COLO668 (cell line): Measurements from ENCODE around the gene ELF1.

Experiments
- DNase-seq: peaks from one replicate; lab custom pipeline; 2025; ENCODE audit not compliant: unreplicated experiment; lab: John Stamatoyannopoulos, UW

The ELF1 gene

DNA sequence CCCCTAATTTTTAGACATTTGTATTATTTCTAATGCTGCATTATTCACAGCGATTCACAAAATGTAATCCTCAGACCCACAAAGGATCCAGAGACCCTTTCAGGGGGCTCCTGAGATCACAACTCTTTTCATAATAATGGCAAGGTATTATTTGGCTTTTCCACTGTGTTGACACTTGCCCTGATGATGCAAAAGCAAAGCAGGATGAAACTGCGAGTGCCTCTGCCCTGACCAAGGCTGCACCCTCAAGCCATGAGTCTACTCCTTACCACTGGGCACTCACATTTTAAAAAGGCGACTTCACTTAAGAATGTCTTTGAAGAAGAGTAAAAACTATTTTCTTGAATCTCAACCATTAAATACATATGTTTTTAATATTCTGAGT lies 11.4 kb downstream of the ELF1 start:
- no peak for DNase-seq

DNA sequence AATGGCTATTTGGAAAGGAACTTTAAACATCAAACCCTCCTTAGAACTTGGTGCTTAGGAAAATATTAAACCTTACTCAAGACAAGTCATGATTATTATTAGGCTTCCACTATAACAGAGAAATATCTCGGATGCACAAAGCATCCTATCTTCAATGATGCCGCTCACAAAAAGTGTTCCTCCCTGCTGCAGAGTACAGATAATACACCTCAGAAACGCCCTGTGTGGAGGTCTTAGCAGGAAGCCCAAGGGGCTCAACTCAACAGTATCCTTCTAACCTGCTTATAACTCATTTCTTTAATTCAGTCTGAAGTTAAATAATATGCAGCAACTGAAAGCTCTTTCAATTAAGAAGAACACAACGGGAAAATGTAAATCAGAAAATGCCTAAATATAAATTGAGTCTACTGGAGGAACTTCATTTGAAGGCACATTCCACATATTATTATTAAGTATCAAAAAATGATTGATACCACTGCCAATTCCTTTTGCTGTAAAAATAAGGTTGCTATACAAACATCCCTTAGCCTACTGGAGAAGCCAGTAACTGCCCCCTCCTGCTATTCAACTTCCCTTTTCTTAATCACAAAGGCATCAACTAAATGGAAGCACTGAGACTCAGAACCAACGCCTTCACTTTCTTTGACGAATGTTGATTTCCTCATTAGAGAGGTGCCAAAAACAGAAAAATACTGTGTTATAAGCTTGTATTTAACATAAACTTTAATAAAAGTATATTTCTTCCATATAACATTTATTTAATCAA lies 12.0 kb downstream of the ELF1 start:
- no peak for DNase-seq

DNA sequence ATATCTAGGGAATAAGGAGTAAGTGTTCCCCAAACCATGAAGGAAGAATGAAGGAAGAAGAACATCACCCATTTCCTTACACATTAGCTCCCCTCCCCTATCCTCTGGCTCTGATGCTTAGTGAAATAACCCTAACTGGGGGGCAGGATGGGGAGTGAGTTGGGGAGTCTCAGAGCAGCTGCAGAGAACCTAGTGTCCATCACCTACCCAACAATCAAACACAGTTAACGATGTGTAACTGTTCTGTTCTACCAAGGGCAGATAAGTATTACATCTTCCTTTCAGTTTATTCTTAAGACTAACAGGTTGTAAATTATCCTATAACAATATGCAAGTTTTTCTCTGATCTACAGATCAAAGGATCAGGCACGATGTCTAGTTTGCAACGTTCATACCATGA lies 12.8 kb downstream of the ELF1 start:
- no peak for DNase-seq

DNA sequence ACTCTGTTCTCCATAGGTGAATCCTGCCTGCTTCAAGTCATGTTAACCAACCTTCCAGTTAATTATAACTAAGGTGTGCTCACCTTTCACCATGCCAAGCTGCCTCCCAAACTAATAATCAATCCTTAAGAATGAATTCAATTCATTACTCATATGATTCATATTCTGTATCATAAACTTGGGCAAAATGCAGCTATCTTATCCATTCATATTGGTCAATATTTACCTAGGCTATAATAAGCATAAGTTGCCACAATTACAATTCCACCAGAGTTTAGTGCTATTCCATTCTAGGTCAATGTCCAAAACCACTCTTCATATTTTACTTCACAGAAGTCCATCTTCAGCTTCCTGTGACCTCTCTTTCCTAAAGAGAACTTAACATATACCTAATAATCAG lies 13.4 kb downstream of the ELF1 start:
- DNase-seq: no peak

DNA sequence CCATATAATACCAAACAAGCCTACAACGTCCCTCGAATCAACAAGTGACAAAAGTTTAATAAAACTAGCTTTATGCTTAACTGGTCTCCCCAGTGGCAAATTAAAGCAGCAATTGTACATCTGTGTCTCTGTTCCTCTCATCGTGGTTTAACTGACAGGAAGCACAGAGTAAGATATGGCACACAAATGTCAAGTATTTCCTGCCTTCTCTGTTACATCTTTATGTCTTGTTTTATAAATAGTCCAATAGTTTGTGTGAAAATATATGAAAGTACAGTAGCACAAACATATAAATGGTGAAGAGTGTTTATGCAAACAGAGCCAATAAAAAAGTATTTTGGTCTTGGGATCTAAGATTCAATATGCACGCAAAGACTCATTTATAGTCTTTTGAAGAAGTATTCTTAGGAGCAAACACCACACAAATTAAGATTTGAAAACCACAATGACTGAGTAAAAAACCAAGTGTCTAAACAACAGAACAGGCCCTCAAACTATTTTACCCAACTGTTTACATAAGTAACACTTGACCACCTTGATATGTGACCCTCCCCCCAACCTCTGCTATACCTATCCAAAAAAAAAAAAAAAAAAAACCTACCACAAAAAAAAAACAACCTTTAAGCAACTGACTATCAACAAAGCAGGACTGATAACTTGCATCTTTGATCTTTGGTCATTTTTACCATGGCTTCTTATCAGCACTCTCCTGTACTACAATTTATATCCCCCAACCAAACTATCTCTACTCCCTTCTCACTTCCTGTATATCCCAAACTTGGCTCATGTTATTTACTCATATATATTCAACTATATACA lies 14.0 kb downstream of the ELF1 start:
- DNase-seq: no peak

DNA sequence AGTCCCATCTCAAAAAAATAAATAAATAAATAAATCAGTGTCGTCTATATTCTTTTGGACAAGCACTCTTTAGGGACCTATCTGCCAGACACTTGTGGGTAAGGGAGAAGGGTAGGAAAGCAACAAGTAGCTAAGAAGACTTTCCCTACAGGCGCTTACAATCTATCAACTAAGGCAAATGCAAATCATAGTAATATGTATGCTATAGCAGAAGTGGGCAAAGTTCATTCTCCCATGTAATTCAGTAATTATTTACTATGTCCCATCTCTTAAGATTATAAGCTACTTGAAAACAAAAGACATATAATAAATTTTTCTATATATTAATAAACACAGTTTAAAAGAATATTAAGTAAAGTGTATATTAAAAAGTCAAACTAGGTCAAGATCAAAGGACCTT lies 16.5 kb downstream of the ELF1 start:
- no peak for DNase-seq

DNA sequence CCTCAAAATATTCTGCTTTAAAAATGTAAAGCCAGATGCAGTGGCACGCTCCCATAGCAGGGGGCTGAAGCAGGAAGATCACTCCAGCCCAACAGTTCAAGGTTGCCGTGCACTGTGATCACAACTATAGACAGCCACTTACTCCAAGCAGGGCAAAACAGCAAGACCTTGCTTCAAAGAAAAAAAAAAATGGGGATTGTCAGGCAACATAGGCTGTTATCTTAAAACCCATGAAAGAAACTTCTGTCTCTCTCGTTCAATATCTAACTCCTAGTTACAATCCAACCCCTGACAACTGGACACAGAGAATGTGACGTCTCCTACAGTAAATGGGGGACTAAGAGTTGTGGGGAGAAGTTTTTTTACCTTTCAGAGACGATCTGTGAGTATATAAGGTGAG lies 17.4 kb downstream of the ELF1 start:
- no peak for DNase-seq

DNA sequence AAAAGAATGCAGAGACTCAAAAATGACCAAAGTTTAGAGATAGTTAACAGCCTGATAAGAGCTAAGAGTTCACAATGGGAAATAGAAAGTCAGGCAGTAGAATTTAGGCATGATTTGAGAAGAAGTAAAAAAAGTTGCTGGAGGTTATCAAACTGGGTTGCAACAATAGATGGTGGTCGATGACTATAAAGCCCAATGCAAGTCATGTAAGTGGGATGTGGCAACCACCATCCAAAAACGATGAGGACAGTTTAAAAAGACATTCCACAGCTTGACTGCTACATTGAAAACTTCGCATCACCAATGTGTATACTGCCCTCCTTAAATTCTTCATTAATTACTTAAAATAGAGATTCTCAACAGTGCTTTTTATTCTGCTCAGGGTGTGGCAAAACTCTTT lies 19.7 kb downstream of the ELF1 start:
- no peak for DNase-seq

DNA sequence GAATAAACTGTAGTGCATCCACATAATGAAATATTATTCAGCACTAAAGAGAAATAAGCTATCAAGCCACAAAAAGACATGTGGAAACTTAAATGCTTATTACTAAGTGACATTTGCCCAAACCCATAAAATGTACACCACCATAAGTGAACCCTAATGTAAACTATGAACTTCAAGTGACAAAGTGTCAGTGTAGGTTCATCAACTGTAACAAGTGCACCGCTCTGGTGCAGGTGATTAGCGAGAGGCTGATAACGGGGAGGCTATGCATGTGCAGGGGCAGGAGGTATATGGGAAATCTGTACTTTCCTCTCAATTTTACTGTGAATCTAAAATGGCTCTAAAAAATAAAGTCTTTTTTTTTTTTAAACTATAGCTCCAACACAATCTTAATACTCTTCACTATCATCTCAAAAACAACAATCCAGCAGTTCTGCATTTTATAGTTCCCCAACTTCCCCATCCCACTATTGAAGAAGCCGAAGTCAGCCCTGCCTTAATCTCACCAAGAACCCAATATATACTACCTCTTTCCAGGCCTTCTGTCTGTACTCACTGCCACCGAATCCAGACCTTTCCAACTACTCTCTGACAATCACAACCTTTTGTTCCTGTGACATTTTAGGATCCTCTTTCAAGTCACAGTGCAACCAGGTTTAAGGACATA lies 22.6 kb downstream of the ELF1 start:
- no peak for DNase-seq

DNA sequence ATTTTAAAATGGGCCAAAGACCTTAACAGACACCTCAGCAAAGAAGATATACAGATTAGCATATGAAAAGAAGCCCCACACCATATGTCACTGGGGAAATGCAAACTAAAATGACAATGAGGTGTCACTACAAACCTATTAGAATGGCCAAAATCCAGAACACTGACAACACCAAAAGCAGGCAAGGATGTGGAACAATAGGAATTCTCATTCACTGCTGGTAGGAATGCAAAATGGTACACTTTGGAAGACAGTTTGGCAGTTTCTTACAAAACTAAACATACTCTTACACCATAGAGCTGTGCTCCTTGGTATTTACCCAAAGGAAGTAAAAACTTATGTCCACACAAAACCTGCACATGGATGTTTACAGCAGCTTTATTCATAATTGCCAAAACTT lies 23.1 kb downstream of the ELF1 start:
- no peak for DNase-seq

DNA sequence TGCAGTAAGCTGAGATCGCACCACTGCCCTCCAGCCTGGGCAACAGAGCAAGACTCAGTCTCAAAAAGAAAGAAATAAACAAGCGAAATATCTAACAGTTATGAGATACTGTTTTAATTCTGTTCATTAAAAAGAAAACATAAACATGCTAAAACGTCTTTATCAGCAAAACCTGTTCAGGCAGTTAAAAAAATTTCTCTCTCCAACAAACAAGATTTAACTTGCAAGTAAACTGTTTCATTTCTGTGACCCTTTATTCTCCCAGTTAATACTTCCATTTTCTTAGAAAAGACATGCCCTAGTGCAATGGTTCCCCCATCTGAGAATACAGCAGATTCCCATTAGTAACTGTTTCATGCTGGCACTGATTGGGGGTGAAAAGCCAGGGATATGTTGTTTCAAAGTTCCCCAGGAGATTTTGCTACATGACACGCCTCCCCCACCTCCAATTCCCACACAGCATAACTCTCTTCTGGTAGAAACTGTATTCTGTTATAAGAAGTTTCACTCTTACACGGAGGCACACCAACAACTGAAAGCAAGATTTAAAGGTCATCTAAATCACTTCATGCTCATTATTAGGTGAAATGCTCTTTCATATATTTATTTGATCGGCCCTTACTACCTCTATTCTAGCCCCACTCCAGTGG lies 24.4 kb downstream of the ELF1 start:
- no peak for DNase-seq

DNA sequence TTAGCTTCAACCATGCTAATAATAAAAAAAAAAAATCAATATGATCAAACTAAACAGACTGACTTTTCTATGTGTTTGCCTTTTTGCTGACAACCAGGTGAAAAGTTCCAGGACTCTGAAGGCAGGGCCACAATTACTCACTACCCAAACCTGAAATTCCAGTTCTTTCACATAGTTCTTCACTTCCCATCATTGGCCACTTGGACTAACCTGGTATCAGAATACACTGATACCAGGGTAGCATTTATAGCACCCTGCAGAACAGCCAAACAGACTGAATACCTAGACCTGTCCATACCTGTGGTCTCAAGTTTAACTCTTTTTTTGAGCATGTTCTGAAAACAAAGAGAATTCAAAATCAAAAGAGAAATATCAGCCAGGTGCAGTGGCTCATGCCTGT lies 25.1 kb downstream of the ELF1 start:
- DNase-seq: peak; percentile 70

DNA sequence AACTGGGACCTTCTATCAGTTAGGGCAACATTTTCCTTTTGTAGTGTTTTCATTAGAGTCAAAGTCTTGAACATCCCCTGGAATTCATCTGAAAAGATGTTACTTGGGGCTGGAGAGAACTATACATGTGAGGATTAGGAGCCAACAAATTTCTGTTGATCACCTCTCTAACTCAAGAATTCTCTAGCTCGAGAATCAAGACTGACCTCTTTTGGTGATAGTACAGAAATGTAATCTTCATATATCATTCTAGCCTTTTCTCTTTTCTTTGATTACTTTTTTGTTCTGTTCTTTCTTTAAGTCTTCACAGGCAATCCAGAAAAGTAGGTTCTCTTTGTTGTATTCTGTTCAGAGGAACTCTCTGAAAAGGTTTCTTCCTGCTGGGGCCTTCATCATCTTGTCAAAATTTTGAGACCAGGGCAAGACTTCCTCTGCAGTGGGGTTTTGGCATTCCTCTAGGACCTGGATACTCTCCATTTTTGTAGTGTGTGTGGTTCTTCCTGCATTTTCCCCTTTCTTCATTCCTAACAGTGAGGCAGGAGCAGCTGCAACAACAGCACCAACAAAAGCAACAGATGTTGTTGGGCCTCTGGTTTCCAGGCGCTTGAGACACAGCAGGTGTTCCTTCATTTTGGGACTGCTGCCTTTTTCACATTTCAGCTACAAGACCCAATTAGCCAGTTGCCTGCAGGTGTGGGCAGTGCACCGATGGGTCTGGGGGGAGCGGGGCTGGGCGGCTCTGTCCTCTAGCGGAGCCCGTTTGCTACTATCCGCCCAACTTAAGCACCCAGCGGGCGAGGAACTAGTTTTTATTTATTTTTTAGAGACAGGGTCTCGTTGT lies 26.2 kb downstream of the ELF1 start:
- DNase-seq: peak; percentile 93

DNA sequence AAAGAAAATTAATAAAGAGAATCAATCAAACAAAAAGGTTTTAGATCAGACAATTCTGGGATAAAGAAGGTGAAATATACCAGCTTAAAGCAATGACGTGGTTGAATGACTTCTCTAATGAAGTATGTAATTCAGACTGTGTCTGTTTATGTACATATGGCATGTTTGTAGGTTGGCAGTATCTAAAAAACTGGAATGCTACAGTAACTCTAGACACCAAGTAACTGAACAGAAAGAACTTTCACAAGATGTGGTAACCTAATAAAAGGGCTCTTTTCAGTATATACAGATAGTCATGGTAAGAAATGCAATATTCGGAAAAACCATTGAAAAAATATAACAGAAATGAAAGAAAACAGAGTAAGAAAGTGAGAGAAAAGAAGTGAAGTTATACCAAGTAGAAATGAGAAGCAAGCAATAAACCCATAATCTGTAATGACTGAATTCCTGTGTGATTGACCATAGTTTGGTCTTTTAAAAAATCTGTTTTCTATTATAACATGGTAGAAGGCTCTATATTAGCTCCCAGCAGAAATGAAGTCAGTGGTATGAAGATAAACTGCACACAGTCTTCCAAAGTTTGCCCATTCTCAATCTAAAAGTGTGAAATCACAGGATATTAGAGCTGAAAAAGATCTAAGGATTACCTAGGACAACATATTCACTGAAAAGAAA lies 31.4 kb downstream of the ELF1 start:
- DNase-seq: no peak

DNA sequence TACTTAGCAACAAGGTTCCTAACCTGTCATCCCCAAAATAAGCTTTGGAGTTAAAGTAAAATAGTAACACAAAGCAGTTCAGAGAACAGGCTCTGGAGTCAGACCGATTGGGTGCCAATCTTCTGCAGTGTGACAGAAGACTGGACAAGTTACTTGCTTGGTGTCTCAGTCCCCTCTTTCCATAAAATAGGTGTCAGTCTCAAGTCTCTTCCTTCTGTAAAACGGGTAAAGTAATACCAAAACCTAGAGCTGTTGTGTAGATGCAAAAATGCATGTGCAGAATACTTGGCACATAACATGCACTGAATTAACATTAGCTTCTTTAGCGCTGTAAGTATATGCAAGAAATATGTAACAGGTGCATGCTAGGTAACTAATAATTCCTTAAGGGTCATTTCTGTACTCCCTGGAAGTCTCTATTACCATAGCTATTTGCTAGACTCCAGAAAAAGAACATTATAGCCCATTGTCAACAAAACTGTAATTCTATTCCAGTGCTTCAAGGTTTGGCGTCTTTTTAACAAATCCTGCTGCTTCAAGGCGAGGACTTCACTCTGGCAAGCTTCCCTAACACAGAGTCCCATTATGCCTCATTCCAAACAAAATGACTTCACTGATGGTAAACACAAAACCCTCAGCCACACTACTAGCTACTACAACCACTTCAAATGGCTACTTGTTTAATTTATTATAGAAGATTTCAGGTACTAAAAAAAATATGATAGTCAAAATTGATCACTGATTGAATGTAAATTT lies 32.8 kb downstream of the ELF1 start:
- DNase-seq: no peak

DNA sequence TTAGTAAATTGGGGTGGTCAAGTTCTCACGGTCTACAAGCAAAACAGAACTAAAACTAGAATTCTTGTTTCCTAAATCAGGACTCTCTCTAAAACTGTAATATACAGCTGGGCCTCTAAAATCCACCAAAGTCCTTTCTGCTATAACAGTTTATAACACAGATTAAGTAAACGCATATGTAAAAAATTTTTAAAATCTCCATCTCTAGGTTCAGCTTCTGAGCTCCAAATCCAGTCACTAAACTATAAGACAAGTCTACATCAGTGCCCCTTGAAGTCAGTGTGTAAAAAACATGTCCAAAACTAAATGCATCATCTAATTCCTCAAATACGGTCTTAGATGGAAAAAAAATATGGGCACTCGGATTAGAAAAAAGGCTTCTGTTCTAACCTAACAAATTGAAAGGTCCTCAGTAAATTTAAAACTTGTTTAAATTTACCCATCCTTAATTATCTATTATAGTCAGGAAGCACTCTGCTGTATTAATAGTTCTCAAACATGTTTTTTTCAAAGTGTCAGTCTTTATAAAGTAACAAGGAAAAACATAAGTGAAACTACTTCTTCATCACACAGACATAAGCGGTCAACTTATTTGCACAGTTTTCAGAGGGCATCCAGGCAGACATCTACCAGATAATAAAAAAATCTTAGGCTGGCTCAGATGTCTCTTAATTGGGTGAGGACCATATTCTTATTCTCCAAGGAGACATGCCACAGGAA lies 33.6 kb downstream of the ELF1 start:
- no peak for DNase-seq

DNA sequence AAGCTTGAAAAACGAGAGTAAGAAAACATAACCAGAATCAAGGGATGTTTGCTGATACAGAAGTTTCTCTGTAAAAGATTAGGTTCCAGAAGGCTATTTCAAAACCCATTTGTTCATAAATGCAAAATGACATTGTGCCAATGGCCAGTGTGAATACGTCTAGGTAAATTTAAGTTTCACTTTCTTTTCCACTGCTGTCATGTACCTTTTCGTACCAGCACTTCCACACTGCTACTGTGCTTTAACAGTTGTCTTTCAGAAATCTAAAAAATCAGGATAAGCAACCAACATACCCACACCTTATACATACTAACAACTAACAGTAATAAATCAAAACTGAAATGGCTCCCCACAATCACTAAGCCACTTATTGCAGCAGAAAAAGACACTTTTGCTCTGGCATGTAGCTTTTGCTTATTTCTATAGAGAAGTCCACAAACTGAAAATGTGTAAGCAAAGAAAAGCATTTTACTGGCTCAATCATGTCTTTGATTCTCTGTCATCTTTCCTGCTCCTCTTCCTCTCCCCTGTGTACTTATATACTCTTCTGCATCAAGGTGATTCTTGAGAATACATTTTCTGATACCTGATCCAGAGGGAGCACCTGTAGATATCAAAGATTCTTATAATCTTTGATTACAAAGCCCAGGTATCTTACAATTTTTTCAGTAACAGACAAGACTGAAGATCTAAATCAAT lies 34.3 kb downstream of the ELF1 start:
- no peak for DNase-seq
